Muscle of leg (tissue), 11 donors: Measurements from ENCODE around the gene CCSER1. TPM values are rescaled to one million over a fixed set of nuclear protein-coding genes. Genes with fewer than 3 reads are reported as not detected.

Experiments used
- DNase-seq: peaks from one replicate; pipeline ENCODE4 v3.0.0; 2013
- H3K27ac ChIP-seq: one replicate; pipeline ENCODE4 v1.5.1; 2013; ENCODE audit warnings: mild to moderate bottlenecking, low read length, control low read depth
- H3K27me3 ChIP-seq: one replicate; pipeline ENCODE4 v1.6.1; 2013; ENCODE audit warnings: low read length; ENCODE audit not compliant: control insufficient read depth, insufficient read depth
- H3K36me3 ChIP-seq: one replicate; pipeline ENCODE4 v1.6.1; 2013; ENCODE audit warnings: low read length; ENCODE audit not compliant: control insufficient read depth, insufficient read depth
- H3K4me1 ChIP-seq: one replicate; pipeline ENCODE4 v1.6.1; 2013; ENCODE audit warnings: low read length; ENCODE audit not compliant: control insufficient read depth, insufficient read depth
- H3K4me3 ChIP-seq: one replicate; pipeline ENCODE4 v1.5.1; 2013; ENCODE audit warnings: low read length, control low read depth
- H3K9me3 ChIP-seq: replicated peaks from 2 replicates; pipeline ENCODE4 v1.6.1; 2013; ENCODE audit warnings: low read depth, low read length; ENCODE audit not compliant: control insufficient read depth
- WGBS: methylation state at CpG from one replicate; pipeline ENCODE4 v1.1.5; 2013; ENCODE audit warnings: missing lambda C conversion rate; ENCODE audit not compliant: insufficient coverage; 5-methylcytosine and 5-hydroxymethylcytosine counted together
- polyA plus RNA-seq, 8 donors: library from polyadenylated mRNA; unstranded; fragments of 120-200 nt; gene quantifications; one replicate each; pipeline versions ENCODE4 v1.2.1 to v1.2.3, GENCODE V29; 2013; ENCODE audit warnings: inconsistent platforms in 1 of 8, low replicate concordance in 1 of 8; ENCODE audit not compliant: insufficient read length in 8 of 8, insufficient read depth in 1 of 8
- total RNA-seq: library from RNA; stranded (reverse); fragments of 120-200 nt; gene quantifications from one replicate; pipeline ENCODE4 v1.2.4, GENCODE V29; 2013

CCSER1 gene
- total and polyA plus RNA-seq, 9 donors, result 0.26 to 1.2 (median 0.41) TPM

GRCh38 chr4:90159193-90159592 lies 32.0 kb downstream of the CCSER1 start:
- no CpG with 5 or more reads among the region's 1 CpG for WGBS
- H3K9me3 ChIP-seq, result no peaks in the 10 kb centered on the region
- no peaks in the 10 kb centered on the region for H3K27me3 ChIP-seq
- DNase-seq, result peak; percentile 0
- no peaks in the 10 kb centered on the region for H3K36me3 ChIP-seq
- H3K4me1 ChIP-seq, result no peaks in the 10 kb centered on the region
- H3K4me3 ChIP-seq, result no peak overlapping the region
- H3K27ac ChIP-seq, result no peak overlapping the region

- no peak for DNase-seq
- no peaks in the 10 kb centered on the region for H3K36me3 ChIP-seq
- 54% methylated on average over 1 of the region's 1 CpG for WGBS
- no peaks in the 10 kb centered on the region for H3K27me3 ChIP-seq
- no peak overlapping the region for H3K4me3 ChIP-seq
- H3K4me1 ChIP-seq, result no peaks in the 10 kb centered on the region
- H3K27ac ChIP-seq, result no peak overlapping the region
- no peaks in the 10 kb centered on the region for H3K9me3 ChIP-seq
These were observed 32.9 kb downstream of the CCSER1 start for GRCh38 chr4:90160044-90160443.

GRCh38 chr4:90162566-90162965 lies 35.4 kb downstream of the CCSER1 start:
- Histone ChIP-seq H3K27ac (no peak overlapping the region), H3K4me1 (no peaks in the 10 kb centered on the region), H3K9me3 (no peaks in the 10 kb centered on the region), H3K4me3 (no peak overlapping the region), H3K27me3 (no peaks in the 10 kb centered on the region), H3K36me3 (no peaks in the 10 kb centered on the region)
- WGBS, result no CpG with 5 or more reads among the region's 1 CpG
- no peak for DNase-seq

- no peaks in the 10 kb centered on the region for H3K4me1 ChIP-seq
These were observed 36.7 kb downstream of the CCSER1 start for GRCh38 chr4:90163872-90164271.

GRCh38 chr4:90165883-90166282 lies 38.7 kb downstream of the CCSER1 start:
- Histone ChIP-seq H3K4me3 (no peak overlapping the region), H3K36me3 (no peaks in the 10 kb centered on the region), H3K9me3 (no peaks in the 10 kb centered on the region), H3K4me1 (no peaks in the 10 kb centered on the region), H3K27ac (no peak overlapping the region), H3K27me3 (no peaks in the 10 kb centered on the region)
- DNase-seq, result no peak
- WGBS, result no CpG with 5 or more reads among the region's 5 CpGs

More at GRCh38 chr4:90163872-90164271, 36.7 kb downstream of the CCSER1 start:
- Histone ChIP-seq H3K9me3 (no peaks in the 10 kb centered on the region), H3K4me3 (no peak overlapping the region), H3K27ac (no peak overlapping the region), H3K27me3 (no peaks in the 10 kb centered on the region), H3K36me3 (no peaks in the 10 kb centered on the region)
- no CpG with 5 or more reads among the region's 1 CpG for WGBS
- no peak for DNase-seq

- no peaks in the 10 kb centered on the region for H3K36me3 ChIP-seq
- no peak overlapping the region for H3K4me3 ChIP-seq
- WGBS, result no CpG with 5 or more reads among the region's 2 CpGs
- DNase-seq, result no peak
- no peaks in the 10 kb centered on the region for H3K9me3 ChIP-seq
- no peak overlapping the region for H3K27ac ChIP-seq
- H3K4me1 ChIP-seq, result no peaks in the 10 kb centered on the region
- no peaks in the 10 kb centered on the region for H3K27me3 ChIP-seq
These were observed 44.3 kb downstream of the CCSER1 start for GRCh38 chr4:90171491-90171890.

GRCh38 chr4:90174621-90175023 lies 47.4 kb downstream of the CCSER1 start:
- H3K9me3 ChIP-seq, result no peaks in the 10 kb centered on the region
- no peaks in the 10 kb centered on the region for H3K4me1 ChIP-seq
- no peak for DNase-seq
- no peak overlapping the region for H3K4me3 ChIP-seq
- 65% methylated on average over 2 of the region's 3 CpGs for WGBS
- no peaks in the 10 kb centered on the region for H3K27me3 ChIP-seq
- H3K27ac ChIP-seq, result no peak overlapping the region
- H3K36me3 ChIP-seq, result no peaks in the 10 kb centered on the region

GRCh38 chr4:90181644-90182043 lies 54.5 kb downstream of the CCSER1 start:
- Histone ChIP-seq H3K9me3 (no peaks in the 10 kb centered on the region), H3K27me3 (no peaks in the 10 kb centered on the region), H3K4me1 (no peaks in the 10 kb centered on the region), H3K27ac (no peak overlapping the region), H3K36me3 (no peaks in the 10 kb centered on the region), H3K4me3 (no peak overlapping the region)
- no CpG with 5 or more reads among the region's 1 CpG for WGBS
- no peak for DNase-seq

GRCh38 chr4:90183254-90183653 lies 56.1 kb downstream of the CCSER1 start:
- WGBS, result no CpG with 5 or more reads among the region's 3 CpGs
- H3K9me3 ChIP-seq, result no peaks in the 10 kb centered on the region
- H3K4me3 ChIP-seq, result no peak overlapping the region
- no peaks in the 10 kb centered on the region for H3K36me3 ChIP-seq
- H3K27ac ChIP-seq, result no peak overlapping the region
- DNase-seq, result no peak
- H3K27me3 ChIP-seq, result no peaks in the 10 kb centered on the region
- H3K4me1 ChIP-seq, result no peaks in the 10 kb centered on the region

GRCh38 chr4:90184560-90184959 lies 57.4 kb downstream of the CCSER1 start:
- no peak overlapping the region for H3K27ac ChIP-seq
- H3K4me1 ChIP-seq, result no peaks in the 10 kb centered on the region
- no peaks in the 10 kb centered on the region for H3K36me3 ChIP-seq
- H3K9me3 ChIP-seq, result no peaks in the 10 kb centered on the region
- no peak for DNase-seq
- H3K4me3 ChIP-seq, result no peak overlapping the region
- no peaks in the 10 kb centered on the region for H3K27me3 ChIP-seq
- WGBS, result no CpG with 5 or more reads among the region's 1 CpG

GRCh38 chr4:90185416-90185815 lies 58.2 kb downstream of the CCSER1 start:
- DNase-seq, result no peak
- Histone ChIP-seq H3K27me3 (no peaks in the 10 kb centered on the region), H3K4me3 (no peak overlapping the region), H3K4me1 (no peaks in the 10 kb centered on the region), H3K36me3 (no peaks in the 10 kb centered on the region), H3K27ac (no peak overlapping the region), H3K9me3 (no peaks in the 10 kb centered on the region)
- WGBS, result 100% methylated on average over 1 of the region's 1 CpG
